Measurements from ENCODE around the gene TEAD4.

The TEAD4 gene

GRCh38 chr12:2959192-2959504 lies at the start of gene TEAD4:
Gene TEAD4 (plus strand): TSS chr12:2959397.
- DNase-seq = peak; percentile 38

- DNase-seq = no peak
These were observed 47.0 kb upstream of the TEAD4 start for GRCh38 chr12:2912216-2912575.

DNA sequence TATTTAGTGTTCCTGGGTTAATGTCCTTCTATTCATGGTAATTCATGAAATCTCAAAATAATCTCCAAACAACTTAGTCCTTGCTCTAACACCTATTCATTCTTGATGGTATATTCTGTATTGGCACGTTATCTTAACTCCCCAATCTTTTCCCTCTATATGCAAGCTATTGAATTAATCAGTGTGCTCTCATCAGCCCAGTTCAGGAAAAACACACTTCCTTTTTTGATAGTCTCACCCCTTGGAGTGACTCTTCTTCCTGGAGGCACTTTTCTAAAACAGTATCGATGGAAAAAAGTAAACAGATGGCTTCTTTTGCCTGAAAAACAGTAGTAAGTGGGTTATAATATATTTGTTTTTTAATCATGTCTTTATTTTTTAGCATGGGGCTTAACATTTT lies 39.9 kb upstream of the TEAD4 start:
- DNase-seq = no peak

DNA sequence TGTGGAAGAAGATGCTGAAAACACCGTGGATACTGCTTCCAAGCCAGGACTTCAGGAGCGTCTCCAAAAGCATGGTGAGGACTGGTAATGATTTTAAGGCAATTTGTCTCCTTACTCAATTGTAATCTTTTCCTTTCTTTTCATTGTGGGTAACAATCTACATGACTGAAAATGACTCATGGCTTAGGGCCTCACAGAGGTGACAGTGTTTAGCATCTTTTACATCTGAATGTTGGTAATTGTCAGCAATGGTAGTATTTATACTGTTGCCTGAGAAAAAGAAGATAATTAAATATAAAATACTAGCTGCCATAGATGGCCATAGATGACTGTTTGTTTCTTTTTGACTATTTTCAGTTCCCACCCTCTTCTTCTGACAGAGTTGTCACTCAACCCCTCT lies 36.9 kb upstream of the TEAD4 start:
- DNase-seq = no peak

DNA sequence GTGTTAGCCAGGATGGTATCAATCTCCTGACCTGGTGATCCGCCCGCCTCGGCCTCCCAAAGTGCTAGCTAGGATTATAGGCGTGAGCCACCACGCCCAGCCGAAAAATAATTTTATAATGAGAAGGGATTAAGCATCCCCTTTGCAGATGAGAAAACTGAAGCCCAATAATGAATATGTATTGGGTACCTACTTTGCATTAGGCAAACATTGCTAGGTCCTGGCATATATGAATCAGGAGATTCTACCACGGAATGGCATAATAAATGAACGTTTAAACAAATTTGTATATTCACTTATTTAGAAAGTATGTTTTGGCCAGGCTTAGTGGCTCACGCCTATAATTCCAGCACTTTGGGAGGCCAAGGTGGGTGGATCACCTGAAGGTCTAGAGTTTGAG lies 36.1 kb upstream of the TEAD4 start:
- no peak for DNase-seq

DNA sequence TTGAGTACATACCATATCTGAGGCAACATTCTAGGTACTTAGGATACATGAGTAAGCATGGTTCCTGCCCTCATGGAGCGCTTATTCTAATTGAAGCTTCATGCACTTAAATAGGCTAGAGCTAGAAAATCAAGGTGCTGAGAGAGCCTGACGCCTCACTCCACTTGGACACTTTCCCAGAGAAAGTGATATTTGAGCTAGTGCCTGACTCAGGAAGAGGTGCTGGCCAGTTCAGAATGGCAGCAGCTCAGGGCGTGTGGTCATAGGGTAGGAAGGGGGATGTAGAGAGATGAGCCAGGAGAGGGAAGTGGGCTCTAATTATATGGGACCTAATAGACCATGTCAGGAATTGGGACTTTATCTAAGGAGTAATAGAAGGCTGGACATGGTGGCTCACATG lies 35.2 kb upstream of the TEAD4 start:
- no peak for DNase-seq

GRCh38 chr12:2925322-2925995 lies 33.7 kb upstream of the TEAD4 start:
- no peak for DNase-seq

- no peak for DNase-seq
These were observed 28.3 kb upstream of the TEAD4 start for GRCh38 chr12:2930865-2931264.

DNA sequence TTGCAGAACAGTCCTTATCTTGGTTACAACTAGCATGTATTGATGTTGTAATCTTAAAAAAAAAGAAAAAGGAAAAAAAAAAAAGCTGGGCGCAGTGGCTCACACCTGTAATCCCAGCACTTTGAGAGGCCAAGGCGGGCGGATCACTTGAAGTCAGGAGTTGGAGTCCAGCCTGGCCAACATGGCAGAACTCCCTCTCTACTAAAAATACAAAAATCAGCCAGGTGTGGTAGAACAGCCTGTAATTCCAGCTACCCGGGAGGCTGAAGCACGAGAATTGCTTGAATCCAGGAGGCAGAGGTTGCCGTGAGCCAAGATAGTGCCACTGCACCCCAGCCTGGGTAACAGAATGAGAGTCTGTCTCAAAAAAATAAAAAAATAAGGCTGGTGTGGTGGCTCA lies 25.6 kb upstream of the TEAD4 start:
- no peak for DNase-seq

DNA sequence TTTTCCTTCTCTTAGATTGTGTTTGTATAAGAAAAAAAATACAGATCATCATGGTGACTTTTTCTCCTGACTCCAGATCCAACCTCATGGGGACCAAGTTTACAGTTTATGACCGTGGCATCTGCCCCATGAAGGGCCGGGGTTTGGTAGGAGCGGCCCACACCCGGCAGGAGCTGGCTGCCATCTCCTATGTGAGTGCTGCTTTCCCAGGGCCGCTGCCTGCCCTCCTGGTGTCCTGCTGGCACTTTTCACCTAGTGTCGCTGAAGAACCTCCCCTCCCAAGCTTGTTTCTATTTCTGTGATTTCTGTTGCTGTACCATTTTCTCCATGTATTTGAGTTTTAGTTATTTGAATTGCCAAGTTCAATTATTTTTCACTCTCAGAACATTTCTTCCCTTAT lies 24.8 kb upstream of the TEAD4 start:
- DNase-seq = no peak

DNA sequence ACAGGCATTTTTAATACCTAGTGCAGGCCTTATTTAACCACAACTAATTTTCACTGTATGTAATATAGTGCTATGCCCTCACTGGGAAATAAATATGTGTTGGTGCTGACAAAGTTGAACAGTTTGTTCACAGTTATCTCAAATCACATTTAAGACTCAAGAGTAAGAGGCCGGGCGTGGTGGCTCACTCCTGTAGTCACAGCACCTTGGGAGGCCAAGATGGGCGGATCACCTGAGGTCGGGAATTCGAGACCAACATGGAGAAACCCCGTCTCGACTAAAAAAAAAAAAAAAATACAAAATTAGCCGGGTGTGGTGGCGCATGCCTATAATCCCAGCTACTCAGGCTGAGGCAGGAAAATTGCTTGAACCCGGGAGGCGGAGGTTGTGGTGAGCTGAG lies 22.9 kb upstream of the TEAD4 start:
- DNase-seq = no peak

DNA sequence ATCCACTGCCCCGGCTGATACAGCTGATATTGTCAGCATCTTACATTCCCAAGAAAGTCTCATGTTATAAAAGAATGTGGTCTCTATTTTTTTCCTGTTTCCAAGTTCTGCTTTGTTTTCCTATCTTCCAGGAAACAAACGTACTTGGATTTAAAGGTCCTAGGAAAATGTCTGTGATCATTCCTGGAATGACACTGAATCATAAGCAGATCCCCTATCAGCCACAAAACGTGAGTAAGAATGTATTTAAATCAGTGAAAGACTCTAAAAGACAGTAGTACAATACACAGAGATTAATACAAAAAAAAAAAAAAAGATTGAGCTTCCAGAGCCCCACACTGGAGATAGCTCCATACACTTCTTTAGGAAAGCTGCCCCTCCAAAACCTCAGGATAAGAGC lies 21.7 kb upstream of the TEAD4 start:
- DNase-seq = no peak

DNA sequence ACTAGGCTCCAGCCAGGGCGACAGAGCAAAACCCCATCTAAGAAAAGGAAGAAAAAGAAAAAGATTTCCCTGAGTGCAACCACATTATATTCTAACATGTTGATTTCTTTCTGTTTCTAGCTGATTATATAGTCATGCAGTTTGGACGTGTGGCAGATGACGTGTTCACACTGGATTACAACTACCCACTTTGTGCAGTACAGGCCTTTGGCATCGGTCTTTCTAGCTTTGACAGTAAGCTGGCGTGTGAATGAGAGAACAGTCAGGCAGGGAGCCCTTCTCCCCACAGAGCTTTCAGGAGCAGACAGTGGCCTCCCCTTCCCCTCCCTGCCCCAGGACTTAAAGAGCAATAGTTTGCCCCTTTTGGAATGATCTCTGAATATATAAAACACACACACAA lies 20.0 kb upstream of the TEAD4 start:
- no peak for DNase-seq

- DNase-seq = no peak
These were observed 18.6 kb upstream of the TEAD4 start for GRCh38 chr12:2940564-2940963.

DNA sequence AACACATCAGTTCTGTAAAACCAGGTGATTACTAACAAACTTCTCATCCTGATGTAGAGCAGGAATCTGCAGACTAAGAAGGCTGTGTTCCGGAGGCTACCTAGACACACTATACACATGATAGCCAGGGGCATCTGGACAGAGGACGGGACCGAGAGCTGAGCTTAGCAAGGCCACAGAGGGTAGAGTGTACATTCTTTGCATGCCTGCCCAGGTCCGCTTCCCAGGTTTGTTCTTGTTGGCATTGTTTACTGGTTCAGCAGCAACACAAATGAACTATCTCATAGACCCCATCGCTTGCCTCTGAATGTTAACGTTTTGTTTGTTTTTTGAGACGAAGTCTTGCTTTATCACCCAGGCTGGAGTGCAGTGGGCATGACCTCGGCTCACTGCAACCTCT lies 17.7 kb upstream of the TEAD4 start:
- DNase-seq = no peak

- peak; percentile 77 for DNase-seq
These were observed 14.7 kb upstream of the TEAD4 start for GRCh38 chr12:2944401-2945047.

DNA sequence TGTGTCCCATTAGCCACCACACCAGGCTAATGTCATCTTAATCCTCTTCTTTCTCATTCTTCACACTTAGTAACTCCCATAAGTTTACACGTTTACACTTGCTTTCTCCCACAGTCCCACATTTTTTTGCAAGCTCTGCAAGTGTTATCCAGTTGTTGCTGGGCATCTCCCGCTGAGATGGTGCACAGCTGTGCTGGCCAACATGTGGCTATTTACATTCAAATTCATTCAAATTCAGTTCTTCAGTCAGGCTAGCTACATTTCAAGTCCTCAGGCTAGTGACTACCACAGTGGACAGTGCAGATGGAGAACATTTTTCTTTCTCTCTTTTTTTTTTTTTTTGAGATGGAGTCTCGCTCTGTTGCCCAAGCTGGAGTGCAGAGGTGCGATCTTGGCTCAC lies 9.8 kb upstream of the TEAD4 start:
- no peak for DNase-seq

GRCh38 chr12:2955888-2956287 lies 3.3 kb upstream of the TEAD4 start:
- DNase-seq = no peak

DNA sequence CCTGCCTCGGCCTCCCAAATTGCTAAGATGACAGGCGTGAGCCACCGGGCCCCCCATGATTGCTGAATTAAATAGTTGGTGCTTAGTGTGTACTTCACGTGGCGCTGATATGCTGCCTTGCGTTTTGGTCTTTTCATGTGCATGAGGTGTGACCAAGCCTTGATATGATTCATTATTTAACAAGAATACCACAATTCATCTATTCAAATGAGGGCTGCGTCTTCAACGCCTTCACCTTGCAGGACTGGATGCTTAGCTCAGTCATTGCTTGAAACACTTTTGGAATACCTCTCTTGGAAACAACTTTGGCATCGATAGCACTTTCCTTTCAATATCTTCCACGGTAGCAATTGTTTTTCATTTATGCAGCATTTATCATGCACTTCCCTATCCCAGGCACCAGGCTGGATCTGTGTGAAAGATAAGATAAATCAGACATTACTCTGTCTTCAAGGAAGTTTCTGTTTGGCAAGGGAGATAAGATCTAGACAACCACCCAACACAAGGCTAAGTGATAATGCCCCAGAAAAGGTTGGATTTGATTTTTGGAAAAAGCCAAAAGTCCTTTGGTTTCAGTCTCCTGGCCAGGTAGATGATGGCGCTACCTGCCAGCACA lies 1.3 kb upstream of the TEAD4 start:
- DNase-seq = no peak

DNA sequence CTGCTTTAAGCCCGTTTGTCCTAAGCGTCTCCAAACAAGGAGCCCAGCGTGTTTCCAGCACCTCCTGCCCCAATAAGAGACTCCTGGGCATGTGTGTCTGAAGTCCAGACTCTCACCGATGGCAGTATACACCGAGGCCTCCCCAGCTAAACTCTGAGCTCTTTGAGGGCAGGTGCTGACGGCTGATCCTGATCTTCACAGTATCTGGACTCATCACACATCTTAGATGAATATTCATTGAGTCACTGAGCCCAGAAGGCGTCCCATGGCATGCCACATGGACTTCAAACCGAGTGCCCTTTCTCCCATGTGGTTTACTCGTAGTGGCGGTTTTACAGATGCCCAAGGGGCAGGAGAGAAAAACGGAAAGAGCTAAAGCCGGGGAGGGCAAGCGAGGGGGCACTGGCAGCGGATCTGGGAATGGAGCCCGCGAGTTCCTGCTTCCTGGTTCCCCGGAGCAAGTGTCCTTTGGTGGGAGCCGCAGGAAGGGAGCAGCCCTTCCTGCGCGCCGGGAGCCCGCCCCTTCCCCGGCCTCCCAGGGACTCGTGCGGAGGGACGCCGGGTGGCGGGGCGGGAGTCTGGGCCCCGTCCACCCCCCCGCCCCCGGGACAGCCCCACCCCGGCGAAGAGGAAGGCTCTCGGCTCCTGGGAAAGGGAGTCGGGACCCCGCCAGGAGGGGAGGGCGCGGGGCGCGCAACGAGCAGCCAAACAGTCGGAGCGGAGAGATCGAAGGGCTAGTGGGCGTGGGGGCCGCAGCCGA lies 585 bp upstream of the TEAD4 start:
- peak; percentile 13 for DNase-seq

DNA sequence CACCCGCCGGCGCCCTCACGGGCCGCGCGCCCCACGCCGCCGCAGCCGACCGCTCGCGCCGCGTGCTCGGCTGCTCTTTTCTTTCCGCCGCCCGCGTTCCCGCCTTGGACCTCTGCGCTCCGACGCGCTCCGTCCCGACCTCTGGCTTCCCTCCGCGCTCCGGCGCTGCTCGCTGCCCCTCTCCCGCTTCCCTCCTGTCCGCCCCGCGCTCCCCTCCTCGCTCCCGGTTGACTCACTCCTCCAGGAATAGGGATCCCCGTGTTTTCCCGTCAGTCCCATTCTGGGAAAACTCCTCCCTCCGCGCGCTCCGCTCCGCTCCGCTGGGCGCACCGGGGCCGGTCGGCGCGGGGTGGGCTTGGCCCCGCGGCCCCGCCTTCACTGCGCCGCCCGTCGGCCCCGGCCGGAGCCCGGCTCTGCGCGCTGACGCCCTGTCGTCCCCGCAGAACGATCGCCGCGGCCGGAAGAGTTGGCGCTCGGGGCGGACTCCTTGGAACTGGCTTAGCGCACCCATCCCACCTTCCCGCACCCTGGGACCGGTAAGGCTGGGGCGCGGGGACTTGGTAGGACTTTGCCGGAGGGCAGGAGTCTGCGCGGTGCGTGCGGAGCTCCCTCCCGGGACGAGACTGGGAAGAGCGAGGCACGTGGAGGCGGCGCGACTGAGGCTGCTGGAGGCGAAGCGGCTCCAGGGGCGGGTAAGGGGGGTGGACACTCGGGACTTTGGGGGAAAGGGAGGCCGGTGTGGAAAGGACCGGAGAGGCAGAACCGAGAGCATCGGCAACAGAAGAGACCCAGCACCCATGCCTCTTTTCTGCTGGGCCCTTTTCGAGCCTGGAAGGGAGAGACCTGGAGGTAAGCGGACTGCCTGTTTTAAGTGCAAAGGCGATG lies 550 bp downstream of the TEAD4 start:
- DNase-seq = peak; percentile 39

- DNase-seq = peak; percentile 36
These were observed 1.3 kb downstream of the TEAD4 start for GRCh38 chr12:2960390-2960956.

Measured in activated CD4-positive, alpha-beta T cell treated with anti-CD3 and anti-CD28 coated beads for 48 hours (primary cell).